GM12891 (cell line): ENCODE results near the gene GCK.

Experiments
- PAX5 ChIP-seq: IDR thresholded peaks from 2 replicates; pipeline ENCODE4 v1.6.1; 2011; ENCODE audit warnings: low read length, moderate library complexity, mild to moderate bottlenecking; ENCODE audit not compliant: insufficient read depth, severe bottlenecking
- POLR2A ChIP-seq: IDR thresholded peaks from 2 replicates; pipeline ENCODE4 v1.6.1; 2011; ENCODE audit warnings: low read depth, low read length, control low read depth
- POLR2AphosphoS5 ChIP-seq: IDR thresholded peaks from 2 replicates; pipeline ENCODE4 v1.6.1; 2011; ENCODE audit warnings: low read depth, low read length, control low read depth
- SPI1 ChIP-seq: IDR thresholded peaks from 2 replicates; pipeline ENCODE4 v1.6.1; 2011; ENCODE audit warnings: low read depth, low read length, control low read depth

GRCh38 chr7:44138698-44139097 lies 50.5 kb downstream of the GCK start:
- TF ChIP-seq POLR2A = no peak
- no peak for TF ChIP-seq POLR2AphosphoS5
- TF ChIP-seq SPI1 = no peak
- TF ChIP-seq PAX5 = no peak
